Breast epithelium (tissue), 4 donors: Measurements from ENCODE around the gene PDZD2. TPM values are rescaled to one million over a fixed set of nuclear protein-coding genes. Genes with fewer than 3 reads are reported as not detected.

Experiments
- DNase-seq, 2 donors: peaks; one replicate each; pipeline ENCODE4 v3.0.0-alpha.2; 2019; ENCODE audit warnings: low spot score in 2 of 2
- H3K27ac ChIP-seq, 2 donors: fragments of 200-600 bp; sonication (generic) in 1 of 2; one replicate each; pipeline ENCODE4 v1.5.1; 2016 to 2019; ENCODE audit warnings: mild to moderate bottlenecking in 1 of 2
- H3K27me3 ChIP-seq, 2 donors: fragments of 200-600 bp; sonication (generic) in 1 of 2; one replicate each; pipeline versions ENCODE4 v1.5.1 to v1.6.0; 2017 to 2019; ENCODE audit warnings: control low read depth in 1 of 2, mild to moderate bottlenecking in 1 of 2
- H3K36me3 ChIP-seq: fragments of 200-600 bp; one replicate; pipeline ENCODE4 v1.5.1; 2019
- H3K4me1 ChIP-seq, 2 donors: fragments of 200-600 bp; sonication (generic); one replicate each; pipeline ENCODE4 v1.5.1; 2016 to 2019; ENCODE audit warnings: control low read depth in 1 of 2
- H3K4me3 ChIP-seq, 3 donors: fragments of 200-600 bp; sonication (generic); 1 replicate in 2 of 3; 2 replicates in 1 of 3; pipeline ENCODE4 v1.5.1; 2016 to 2019; ENCODE audit warnings: mild to moderate bottlenecking in 3 of 3, moderate library complexity in 2 of 3
- H3K9me3 ChIP-seq, 2 donors: fragments of 200-600 bp; sonication (generic) in 1 of 2; one replicate each; pipeline ENCODE4 v1.5.1; 2016 to 2019; ENCODE audit warnings: control low read depth in 1 of 2
- POLR2A ChIP-seq: fragments of 450-650 bp; IDR thresholded peaks from one replicate; pipeline ENCODE4 v1.6.1; 2016; ENCODE audit warnings: antibody characterized with exemption, mild to moderate bottlenecking, moderate library complexity
- POLR2AphosphoS5 ChIP-seq, 3 donors: sonication (generic); formaldehyde crosslinking; IDR thresholded peaks; one replicate each; pipeline ENCODE4 v1.6.1; 2017; ENCODE audit warnings: antibody characterized with exemption in 3 of 3
- intact Hi-C: fragments of 100-400 bp; cut with DNase I; formaldehyde crosslinking; loops from one replicate; pipeline ENCODE4 v1.15.1; 2023; ENCODE audit warnings: low total_unique reads
- total RNA-seq, 3 donors: library from RNA; depleted of rRNA; stranded (reverse); fragments of >200 nt; gene quantifications; one replicate each; pipeline ENCODE4 v1.1.0, GENCODE V29; 2016
- TF ChIP-seq, protein P1 (sequence below), 3 donors: fragments of 450-650 bp; IDR thresholded peaks; one replicate each; pipeline ENCODE4 v1.5.1; 2016 to 2017; ENCODE audit warnings: antibody characterized with exemption in 3 of 3, mild to moderate bottlenecking in 3 of 3, moderate library complexity in 3 of 3

The PDZD2 gene
- total RNA-seq, 3 donors from 2014 or later, result 16.8 to 23.3 (median 17.7) TPM

DNA sequence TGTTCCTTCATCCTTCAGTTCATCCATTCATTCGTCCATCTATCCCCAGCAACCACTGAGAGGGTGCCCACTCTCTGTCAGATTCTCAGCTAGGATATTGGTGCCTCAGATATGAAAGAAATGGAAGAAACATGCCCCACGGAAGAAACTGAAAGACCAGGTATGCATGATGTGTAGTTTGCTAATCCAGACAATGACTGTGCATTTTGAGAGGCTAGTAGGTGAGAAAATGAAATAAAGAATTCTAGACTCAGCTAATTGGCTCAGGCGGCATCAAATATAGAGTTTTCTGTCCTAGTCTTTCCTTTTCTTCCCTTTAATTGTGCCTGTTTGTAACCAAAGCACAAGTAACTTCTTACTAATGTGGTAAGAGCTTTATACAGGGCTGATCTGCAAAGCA, 104.7 kb downstream of the PDZD2 start:
- H3K36me3 ChIP-seq, result no peaks in the 10 kb centered on the region
- no peak for TF ChIP-seq POLR2A
- H3K4me3 ChIP-seq, result no peak overlapping the region
- H3K4me1 ChIP-seq, result no peaks in the 10 kb centered on the region
- H3K27ac ChIP-seq, result no peak overlapping the region
- DNase-seq, result no peak
- no peaks in the 10 kb centered on the region for H3K27me3 ChIP-seq
- peaks cover 0 to 7% of the 10 kb centered on the region in 2 donors for H3K9me3 ChIP-seq
- intact Hi-C loops, result no loop called here

DNA sequence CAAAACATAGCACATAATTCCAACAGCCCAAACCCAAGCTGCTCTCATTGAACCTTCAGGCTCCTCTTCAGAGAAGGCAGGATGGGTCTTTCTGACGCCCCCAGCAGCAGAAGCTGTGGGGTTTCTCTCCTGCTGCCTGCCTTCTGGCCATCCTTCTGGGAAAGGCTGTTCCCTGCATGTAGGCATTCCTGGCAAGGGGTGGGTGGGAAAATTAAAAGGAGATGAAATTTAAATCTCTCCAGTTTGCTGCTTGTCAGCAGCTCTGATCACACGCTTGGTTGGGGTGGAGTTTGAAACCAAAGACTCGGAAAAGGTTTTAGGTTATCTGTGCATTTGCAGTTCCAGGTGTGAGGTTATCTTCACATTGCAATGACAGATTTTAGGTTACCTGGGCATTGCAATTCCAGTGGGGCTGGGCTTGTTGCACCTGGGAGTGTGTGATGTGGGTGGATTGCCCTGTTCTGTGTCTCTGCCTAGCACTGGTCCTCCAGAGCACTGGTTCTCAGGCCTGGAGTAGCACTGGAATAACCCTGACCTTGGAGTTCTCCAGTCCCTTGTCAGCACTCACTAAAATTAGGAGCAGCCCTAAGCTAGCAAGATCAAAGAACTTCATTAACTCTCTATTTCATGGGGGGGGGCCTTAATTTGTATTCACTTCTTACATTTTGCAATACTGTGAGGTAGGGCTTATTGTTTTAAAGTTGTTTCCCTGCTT, 109.7 kb downstream of the PDZD2 start:
- intact Hi-C loops, result no loop called here
- Histone ChIP-seq H3K4me3 (no peak overlapping the region), H3K27me3 (no peaks in the 10 kb centered on the region), H3K27ac (no peak overlapping the region), H3K36me3 (no peaks in the 10 kb centered on the region), H3K4me1 (no peaks in the 10 kb centered on the region), H3K9me3 (no peaks in the 10 kb centered on the region)
- TF ChIP-seq POLR2A, result no peak
- DNase-seq, result no peak

DNA sequence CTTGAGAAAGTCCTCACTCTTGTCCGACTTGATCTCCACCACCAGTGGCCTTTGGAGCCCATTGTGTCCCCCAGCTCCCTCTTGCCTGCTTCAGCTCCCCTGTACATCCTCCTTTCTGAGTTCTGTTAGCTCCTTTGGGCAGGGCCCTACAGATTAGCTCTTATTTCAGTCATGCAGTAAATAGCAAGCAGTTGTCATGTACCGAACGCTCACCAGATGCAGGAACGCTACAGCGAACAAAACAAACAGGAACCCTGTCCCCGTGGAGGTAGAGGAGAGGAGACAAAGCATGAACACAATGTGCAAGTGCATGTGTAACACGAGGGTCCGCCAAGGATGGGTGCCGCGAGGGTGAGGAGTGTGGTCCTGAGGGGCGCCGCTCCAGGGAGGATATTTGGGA, 111.3 kb downstream of the PDZD2 start:
- no peak overlapping the region for H3K4me3 ChIP-seq
- intact Hi-C loops, result no loop called here
- H3K27me3 ChIP-seq, result no peaks in the 10 kb centered on the region
- H3K27ac ChIP-seq, result no peak overlapping the region
- no peaks in the 10 kb centered on the region for H3K9me3 ChIP-seq
- TF ChIP-seq, protein P1, sequence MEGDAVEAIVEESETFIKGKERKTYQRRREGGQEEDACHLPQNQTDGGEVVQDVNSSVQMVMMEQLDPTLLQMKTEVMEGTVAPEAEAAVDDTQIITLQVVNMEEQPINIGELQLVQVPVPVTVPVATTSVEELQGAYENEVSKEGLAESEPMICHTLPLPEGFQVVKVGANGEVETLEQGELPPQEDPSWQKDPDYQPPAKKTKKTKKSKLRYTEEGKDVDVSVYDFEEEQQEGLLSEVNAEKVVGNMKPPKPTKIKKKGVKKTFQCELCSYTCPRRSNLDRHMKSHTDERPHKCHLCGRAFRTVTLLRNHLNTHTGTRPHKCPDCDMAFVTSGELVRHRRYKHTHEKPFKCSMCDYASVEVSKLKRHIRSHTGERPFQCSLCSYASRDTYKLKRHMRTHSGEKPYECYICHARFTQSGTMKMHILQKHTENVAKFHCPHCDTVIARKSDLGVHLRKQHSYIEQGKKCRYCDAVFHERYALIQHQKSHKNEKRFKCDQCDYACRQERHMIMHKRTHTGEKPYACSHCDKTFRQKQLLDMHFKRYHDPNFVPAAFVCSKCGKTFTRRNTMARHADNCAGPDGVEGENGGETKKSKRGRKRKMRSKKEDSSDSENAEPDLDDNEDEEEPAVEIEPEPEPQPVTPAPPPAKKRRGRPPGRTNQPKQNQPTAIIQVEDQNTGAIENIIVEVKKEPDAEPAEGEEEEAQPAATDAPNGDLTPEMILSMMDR (IDR thresholded peaks at IDR 0.05), result no peak
- TF ChIP-seq POLR2A (no peak), POLR2AphosphoS5 (IDR thresholded peaks at IDR 0.05) (no peak)
- H3K36me3 ChIP-seq, result no peaks in the 10 kb centered on the region
- H3K4me1 ChIP-seq, result no peaks in the 10 kb centered on the region
- DNase-seq, result no peak

DNA sequence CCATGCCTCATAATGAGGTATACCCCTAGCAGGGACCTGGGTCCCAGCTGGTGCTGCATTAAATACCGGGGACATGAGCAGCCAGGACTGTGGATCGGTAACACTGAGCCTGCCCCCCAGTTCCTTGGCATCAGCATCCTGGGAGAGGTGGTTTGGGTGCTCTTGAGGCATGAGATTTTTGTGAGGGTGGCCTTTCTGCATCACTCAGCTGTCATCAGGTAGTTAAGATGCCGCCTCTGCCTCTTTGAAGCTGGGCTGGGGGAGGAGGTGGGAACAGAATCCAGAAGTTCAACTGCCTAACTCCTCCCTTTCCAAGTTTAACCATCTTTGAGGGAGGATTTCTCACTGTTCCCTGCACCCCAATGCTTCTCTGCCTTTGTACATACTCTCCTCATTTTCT, 112.7 kb downstream of the PDZD2 start:
- Histone ChIP-seq H3K36me3 (no peaks in the 10 kb centered on the region), H3K4me3 (no peak overlapping the region), H3K4me1 (no peaks in the 10 kb centered on the region), H3K9me3 (no peaks in the 10 kb centered on the region), H3K27ac (no peak overlapping the region), H3K27me3 (no peaks in the 10 kb centered on the region)
- DNase-seq, result no peak
- TF ChIP-seq POLR2A, result no peak
- no peak for TF ChIP-seq POLR2AphosphoS5 (IDR thresholded peaks at IDR 0.05)
- TF ChIP-seq, protein P1 (IDR thresholded peaks at IDR 0.05), result no peak
- intact Hi-C loops, result loop anchor here (2.0 kb wide), 1 partner anchor 51 kb away; no protein-coding TSS in a partner anchor

DNA sequence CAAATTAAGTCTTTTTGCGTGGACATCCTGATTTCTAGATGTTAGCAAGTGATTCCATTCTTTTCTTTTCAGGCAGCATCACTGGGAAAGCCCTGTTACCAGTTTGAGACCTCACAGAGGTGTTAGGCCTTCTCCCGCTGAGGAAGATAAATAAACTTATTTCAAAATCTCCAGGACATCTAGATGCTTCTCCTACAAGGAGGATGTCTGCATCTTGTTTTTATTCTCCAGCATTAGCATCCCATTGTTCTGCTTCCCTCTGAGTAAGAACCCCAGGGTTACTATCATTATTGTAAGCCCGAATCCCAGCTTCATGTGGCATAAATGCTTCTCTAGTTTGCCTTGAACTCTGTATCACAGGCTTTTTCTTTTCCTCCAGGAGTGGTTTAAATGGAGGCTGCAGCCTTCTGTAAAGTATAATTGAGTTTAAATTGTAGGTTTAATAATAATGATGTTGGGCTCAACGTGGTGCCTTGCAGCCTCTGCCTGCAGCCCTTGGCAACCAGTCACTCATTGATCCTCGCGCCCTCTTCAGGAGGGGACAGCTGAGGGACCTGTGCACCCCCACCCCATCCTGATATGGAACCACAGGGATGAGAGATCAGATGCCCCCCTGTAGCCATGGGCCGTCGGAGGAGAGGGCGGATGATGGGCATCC, 114.9 kb downstream of the PDZD2 start:
- intact Hi-C loops, result loop anchor here (2.0 kb wide), 1 partner anchor 53 kb away; no protein-coding TSS in a partner anchor
- H3K27me3 ChIP-seq, result no peaks in the 10 kb centered on the region
- H3K9me3 ChIP-seq, result no peaks in the 10 kb centered on the region
- no peaks in the 10 kb centered on the region for H3K4me1 ChIP-seq
- no peak for DNase-seq
- TF ChIP-seq POLR2AphosphoS5 (IDR thresholded peaks at IDR 0.05) (no peak), POLR2A (no peak)
- TF ChIP-seq, protein P1 (IDR thresholded peaks at IDR 0.05), result no peak
- no peak overlapping the region for H3K4me3 ChIP-seq
- no peak overlapping the region for H3K27ac ChIP-seq
- H3K36me3 ChIP-seq, result no peaks in the 10 kb centered on the region

DNA sequence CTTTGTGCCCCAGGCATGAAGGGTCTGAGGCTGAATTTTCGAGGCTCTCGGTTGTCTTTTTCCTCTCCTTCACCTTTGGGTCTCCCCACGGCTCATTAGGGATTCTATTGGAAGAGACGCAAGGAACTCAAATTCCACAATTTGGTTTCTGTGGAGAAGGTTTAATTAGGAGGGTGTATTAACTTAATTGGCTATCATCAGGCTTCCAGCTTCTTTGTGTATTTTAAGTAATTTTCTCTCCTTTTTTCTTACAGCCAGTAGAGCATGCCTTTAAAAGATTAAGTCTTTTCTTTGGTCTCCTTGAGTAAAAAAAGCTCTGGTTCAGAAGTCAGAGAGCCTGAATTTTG, 115.4 kb downstream of the PDZD2 start:
- TF ChIP-seq, protein P1 (IDR thresholded peaks at IDR 0.05), result no peak
- TF ChIP-seq POLR2AphosphoS5 (IDR thresholded peaks at IDR 0.05), result no peak
- TF ChIP-seq POLR2A, result no peak
- intact Hi-C loops, result no loop called here

More for the DNA sequence above, 115.4 kb downstream of the PDZD2 start:
- no peak overlapping the region for H3K4me3 ChIP-seq
- DNase-seq, result no peak
- no peaks in the 10 kb centered on the region for H3K36me3 ChIP-seq
- no peaks in the 10 kb centered on the region for H3K4me1 ChIP-seq
- H3K9me3 ChIP-seq, result no peaks in the 10 kb centered on the region
- H3K27me3 ChIP-seq, result no peaks in the 10 kb centered on the region
- no peak overlapping the region for H3K27ac ChIP-seq
